ENCODE measurements around the gene SERTAD4.

Gene SERTAD4

DNA sequence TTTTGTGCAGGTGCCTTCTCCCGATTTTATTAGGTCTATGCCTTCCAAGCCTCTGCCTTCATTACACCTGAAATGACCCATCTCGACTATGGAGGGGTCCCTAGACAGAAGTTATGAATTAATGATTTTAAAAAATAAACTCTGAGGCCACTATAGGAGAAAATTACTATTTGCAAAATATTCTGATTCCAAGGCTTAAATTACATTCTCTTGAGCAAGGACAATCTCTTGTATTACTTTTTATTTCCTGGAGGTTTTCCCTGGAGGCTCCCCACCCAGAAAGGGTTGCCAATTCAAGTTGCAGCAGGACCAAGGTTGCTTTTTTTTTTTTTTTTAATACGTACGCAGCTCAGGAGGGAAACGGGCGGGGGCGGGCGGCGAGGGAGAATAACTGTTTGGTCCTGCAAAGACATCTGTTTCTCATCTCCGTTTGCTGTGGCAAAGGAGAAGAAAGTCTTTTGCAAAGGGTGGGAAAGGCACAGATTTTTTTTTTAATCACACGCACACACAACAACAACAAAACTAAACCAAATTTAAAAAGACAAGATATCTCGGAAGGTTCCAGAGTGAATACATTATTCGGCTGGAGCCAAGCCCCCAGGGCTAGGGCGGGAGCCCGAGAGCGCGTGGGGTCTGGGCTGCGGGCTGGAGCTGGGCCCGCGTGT, 618 bp upstream of the SERTAD4 start:
- in situ Hi-C loops (cut with HindIII; ENCODE audit: low sequenced_read_pairs) = no loop called here

DNA sequence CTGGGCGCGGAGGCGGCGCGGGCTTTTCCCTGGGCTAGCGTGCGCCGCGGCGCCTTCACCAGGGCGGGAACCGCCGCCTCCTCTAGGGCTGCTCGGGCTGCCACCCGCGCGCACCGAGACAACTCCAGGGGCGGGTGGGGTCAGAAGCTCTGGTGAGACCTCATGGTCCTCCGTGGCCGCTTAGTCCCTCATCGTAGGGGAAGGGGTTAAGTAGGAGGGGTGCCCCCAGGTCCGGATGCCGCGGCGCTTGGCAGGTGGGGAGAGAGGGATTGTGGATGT, 559 bp downstream of the SERTAD4 start:
- in situ Hi-C loops (cut with HindIII; ENCODE audit: low sequenced_read_pairs) = no loop called here

- in situ Hi-C loops (cut with HindIII; ENCODE audit: low sequenced_read_pairs) = no loop called here
Measured at GRCh38 chr1:210233495-210234328, 1.1 kb downstream of the SERTAD4 start.

- in situ Hi-C loops (cut with HindIII; ENCODE audit: low sequenced_read_pairs) = no loop called here
Measured at GRCh38 chr1:210234329-210234757, 1.7 kb downstream of the SERTAD4 start.

DNA sequence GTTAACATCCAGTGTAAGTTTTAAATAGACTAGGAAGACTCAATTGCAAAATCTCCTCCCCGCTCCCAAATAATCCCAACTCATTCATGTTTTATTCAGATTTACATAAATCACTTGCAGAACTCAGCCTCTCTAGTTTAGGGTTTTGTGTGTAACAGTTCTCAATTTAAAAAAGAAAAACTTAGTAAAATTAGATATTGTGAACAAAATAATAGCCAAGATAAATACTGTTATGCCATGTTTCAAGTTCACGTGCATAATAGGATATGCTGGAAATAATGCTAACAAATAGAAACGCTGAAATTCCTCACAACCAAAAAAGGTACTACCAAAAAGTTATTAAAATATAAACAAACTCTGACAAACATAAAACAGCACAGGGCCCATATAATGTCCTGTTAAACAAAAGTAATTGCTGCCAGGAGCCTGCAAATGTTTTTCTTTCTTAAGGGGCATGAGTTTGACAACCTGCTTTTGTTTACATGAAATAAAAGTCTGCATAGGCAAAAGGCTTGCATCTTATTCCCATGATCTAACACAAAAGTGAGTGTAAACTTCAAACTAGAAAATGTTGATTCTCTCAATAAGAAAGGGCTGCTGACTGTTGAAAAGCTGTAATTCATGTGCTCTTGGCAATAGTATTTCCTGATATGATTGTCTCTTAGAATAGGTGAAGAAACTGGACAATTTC, 2.9 kb downstream of the SERTAD4 start:
- in situ Hi-C loops (cut with HindIII; ENCODE audit: low sequenced_read_pairs) = no loop called here

- in situ Hi-C loops (cut with HindIII; ENCODE audit: low sequenced_read_pairs) = no loop called here
Measured at GRCh38 chr1:210236386-210236839, 3.8 kb downstream of the SERTAD4 start.

GRCh38 chr1:210236840-210237409, 4.3 kb downstream of the SERTAD4 start:
- in situ Hi-C loops (cut with HindIII; ENCODE audit: low sequenced_read_pairs) = no loop called here

DNA sequence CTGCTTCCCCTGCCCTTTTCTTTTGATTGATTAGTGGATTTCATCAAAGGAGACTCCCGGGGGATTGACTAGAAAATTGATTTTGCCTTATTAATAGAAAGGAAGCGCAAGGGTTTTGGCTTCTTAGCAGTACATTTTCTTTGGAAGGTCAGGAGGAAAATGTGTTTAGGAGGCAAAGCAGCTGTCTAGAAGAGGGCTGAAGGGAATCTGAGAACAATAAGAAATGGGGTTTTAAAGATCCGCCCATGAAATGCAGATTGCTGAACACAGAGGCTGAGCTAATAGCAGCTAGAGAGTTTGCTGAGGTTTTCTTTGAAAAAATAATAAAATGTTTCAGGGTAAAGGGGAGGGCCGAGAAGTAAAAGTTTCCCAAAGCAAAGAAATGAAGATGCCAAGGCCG, 4.9 kb downstream of the SERTAD4 start:
- in situ Hi-C loops (cut with HindIII; ENCODE audit: low sequenced_read_pairs) = no loop called here

DNA sequence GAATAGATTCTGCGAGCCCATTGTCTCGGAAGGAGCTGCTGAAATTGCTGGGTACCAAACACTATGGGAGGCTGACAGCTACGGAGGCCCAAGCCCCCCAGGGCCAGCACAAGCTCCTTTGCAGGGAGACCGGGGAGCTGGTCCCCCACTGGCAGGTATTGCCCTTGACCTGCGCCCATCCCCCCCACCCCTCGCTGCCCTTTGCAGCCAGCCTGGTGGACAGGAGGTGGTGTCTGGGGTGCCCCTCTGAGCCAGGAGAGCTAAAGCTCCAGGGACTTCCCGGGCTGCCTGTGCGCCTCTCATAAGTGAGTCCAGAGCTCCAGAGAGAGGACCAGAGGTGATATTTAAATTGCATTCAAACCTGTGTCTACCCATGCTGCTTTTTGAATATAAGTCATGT, 5.4 kb downstream of the SERTAD4 start:
- in situ Hi-C loops (cut with HindIII; ENCODE audit: low sequenced_read_pairs) = no loop called here

GRCh38 chr1:210239349-210240111, 6.9 kb downstream of the SERTAD4 start:
- in situ Hi-C loops (cut with HindIII; ENCODE audit: low sequenced_read_pairs) = no loop called here

DNA sequence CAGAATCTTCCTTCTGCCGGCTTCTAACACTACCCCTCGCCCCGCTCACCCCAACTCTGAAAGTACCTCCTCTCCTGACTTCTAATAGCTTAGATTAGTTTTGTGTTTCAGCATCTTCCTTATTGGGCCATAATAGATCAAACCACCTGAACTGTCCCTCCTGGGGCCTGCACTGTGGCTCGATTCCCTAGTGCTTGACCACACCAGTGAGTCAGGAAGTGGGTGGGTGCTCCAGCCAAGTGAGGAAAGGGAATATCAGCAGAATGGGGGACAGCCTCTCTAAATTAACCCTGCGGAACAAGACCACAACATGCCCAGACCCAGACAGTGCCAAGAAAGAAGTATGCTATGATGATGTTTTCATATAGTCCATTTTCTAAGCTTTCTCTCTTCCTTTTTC, 8.5 kb downstream of the SERTAD4 start:
- in situ Hi-C loops (cut with HindIII; ENCODE audit: low sequenced_read_pairs) = no loop called here

- in situ Hi-C loops (cut with HindIII; ENCODE audit: low sequenced_read_pairs) = no loop called here
Measured at GRCh38 chr1:210244746-210245367, 12.3 kb downstream of the SERTAD4 start.

DNA sequence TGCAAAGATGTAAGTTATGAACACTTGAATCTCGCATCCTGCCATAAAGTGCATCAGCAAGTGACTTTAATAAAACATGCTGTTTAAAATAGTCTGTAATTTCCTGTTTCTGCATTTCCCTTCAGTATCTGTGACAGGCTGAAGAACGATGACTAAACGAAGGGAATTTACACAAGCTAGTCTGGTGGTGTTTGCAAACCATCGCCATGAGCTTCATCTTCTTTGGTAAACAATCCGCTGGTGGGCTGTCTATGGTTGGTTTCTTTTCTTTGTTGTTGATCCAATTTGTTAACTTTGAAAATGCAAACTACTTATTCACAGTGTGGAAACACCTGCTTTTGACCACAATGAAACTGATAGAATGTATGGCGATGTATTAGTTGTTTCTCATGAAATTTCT, 13.9 kb downstream of the SERTAD4 start:
- in situ Hi-C loops (cut with HindIII; ENCODE audit: low sequenced_read_pairs) = no loop called here

- in situ Hi-C loops (cut with HindIII; ENCODE audit: low sequenced_read_pairs) = no loop called here
Measured at GRCh38 chr1:210248341-210248740, 15.7 kb downstream of the SERTAD4 start.

GRCh38 chr1:210250665-210250997, 18.0 kb downstream of the SERTAD4 start:
- in situ Hi-C loops (cut with HindIII; ENCODE audit: low sequenced_read_pairs) = no loop called here

DNA sequence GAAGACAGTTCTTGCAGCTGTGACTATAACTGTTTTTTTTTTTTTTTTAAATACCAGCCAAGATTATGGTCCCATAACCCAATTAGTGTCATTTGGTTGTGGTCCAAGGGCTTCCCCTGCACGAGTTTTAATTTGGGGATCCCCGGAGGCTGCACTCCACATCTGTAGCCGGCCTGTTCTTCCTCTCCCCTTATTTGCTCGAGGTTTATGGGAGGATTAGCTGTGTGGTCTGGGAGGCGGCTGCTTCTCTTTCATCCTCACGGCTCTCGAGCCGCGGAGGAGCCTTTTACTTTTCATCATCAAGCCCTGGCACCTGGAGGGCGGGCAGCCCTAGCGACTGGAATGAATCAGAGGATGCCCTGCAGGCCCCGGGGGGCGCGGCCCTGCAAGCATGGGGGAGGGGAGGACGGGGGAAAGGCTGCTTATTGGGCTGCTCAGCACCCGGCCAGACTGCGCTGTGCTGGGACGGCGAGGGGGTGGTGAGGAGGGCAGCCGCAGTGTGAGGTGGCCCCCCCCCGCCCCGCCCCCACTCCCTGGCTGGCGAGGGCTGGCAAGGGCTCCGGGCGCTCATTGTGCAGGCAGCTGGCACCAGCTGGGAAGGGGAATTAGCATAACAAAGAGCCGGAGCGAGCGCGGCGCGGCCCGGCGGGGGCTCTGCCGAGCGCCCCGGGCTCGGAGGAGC, 18.5 kb downstream of the SERTAD4 start:
- in situ Hi-C loops (cut with HindIII; ENCODE audit: low sequenced_read_pairs) = no loop called here

DNA sequence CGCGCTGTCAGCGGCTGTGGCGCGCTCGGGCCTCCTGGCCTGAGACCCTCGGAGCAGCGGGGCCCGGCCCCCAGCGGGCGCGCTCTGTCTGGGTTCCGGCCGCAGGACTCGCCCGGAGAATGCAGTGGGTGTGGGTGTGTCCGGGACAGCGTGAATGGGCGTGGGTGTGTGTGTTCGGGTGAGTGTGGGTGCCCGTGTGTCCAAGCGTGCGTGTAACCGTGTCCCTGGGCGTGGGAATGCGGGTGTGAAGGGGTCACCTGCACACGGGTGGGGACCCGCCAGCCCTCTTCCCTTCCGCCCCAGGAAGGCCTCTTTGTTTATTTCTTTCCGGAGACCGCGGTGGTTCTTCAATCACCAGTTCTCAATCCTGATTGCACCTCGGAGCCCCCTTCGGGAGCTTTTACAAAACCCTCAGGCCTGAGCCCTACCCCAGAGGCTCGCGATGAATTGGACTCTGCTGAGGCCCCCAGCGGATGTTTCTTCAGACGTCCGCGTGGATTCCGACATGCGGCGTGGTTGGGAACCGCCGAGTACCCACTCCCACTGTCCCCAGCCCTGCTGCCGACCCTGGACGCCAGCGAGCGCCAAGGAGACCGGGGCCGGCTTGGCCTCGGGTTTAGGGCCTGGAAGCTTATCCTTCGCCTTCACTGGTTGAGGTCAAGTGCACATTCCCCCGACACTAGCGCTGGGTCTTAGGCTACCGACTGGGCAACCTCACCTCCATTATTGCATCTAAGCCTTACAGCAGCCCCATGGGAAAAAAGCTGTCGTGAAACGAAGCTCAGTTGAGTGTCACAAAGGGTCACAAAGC, 19.3 kb downstream of the SERTAD4 start:
- in situ Hi-C loops (cut with HindIII; ENCODE audit: low sequenced_read_pairs) = no loop called here

- in situ Hi-C loops (cut with HindIII; ENCODE audit: low sequenced_read_pairs) = no loop called here
Measured at GRCh38 chr1:210252621-210253051, 20.0 kb downstream of the SERTAD4 start.

GRCh38 chr1:210254298-210254697, 21.7 kb downstream of the SERTAD4 start:
- in situ Hi-C loops (cut with HindIII; ENCODE audit: low sequenced_read_pairs) = no loop called here

Data from DLD1 (cell line).